Measurements from ENCODE around the gene ABLIM2. TPM values are rescaled to one million over a fixed set of nuclear protein-coding genes. Genes with fewer than 3 reads are reported as not detected.

Gene ABLIM2
- total RNA-seq, result 2.8 and 3.4 TPM in 2 replicates

DNA sequence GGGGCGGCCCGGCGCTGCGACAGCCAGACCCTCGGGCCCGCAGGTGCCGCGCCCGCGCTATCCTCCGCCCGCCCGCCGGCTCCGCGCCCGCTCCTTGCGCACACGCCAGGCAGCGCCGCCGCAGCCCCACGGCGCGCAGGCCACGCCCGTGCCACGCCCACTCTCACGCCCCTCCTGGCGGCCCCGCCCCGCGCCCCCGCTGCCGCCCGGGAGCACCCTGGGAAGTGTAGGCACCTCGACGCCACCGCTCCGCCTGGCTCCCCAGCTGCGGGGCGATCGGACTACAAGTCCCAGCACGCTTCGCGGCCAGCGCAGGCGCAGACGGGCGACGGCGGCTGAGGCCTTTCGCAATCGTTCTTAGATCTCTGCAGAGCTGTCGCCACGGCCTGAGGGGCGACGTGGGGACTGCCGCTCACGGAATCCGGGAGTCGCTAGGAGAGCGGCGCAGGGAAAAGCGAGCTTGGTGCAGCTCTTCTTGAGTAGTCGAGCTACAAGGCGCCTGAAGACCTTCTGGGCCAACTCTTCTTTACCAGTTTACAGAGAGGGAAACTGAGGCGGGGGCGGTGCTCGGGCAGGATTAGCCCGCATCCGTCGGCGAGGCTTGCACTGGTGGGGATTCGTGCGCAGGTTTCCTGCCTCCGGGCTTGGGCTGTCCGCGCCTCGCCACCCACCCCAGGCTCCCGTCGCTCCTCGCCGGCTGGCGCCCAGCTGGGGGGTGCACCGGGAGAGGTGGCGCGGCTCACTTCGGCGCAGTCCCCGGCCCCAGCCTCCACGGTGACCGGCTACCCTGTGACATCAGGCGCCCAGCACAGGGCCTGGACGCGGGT is at the start of gene ABLIM2:
TSS of gene ABLIM2 (minus strand) at position 104 of the 827 bp plus-strand sequence. CDS start 124 bp downstream, outside the sequence.

DNA sequence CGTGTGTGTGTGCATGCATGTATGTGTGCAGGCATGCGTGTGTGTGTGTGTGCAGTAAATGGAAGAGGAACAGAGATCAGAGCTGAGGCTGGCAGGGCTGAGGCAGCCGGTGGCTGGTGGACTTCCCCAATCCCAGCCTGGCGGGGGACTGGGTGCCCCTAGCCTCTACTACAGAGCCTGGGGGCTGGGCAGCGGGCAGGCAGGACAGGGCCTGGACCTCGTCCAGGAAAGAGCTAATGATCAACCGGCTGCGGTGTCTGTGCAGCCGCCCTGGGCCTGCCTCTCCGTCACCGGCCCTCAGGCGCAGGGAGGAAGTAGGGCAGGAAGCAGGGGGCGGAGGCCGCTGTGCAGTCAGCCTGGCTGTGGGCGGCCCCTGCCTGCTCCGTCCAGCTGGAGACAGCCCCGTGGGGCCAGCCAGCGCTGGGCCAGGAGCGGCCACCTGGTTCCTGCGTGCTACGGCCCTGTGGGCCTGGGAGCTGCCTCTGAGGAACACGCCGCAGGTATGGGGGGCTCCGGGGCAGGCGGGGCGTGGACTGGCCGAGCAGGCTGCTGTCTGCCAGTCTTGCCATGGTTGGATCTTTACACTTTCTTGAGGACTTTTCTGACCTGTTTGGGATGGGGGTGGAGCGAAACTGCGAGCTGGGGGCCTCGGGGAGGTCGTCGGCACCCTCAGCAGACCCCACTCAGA is 40.4 kb upstream of the ABLIM2 start, which contains the start of gene SH3TC1:
TSS of gene SH3TC1 (plus strand) at position 385 of the 688 bp plus-strand sequence. CDS start 5,905 bp downstream, outside the sequence.

DNA sequence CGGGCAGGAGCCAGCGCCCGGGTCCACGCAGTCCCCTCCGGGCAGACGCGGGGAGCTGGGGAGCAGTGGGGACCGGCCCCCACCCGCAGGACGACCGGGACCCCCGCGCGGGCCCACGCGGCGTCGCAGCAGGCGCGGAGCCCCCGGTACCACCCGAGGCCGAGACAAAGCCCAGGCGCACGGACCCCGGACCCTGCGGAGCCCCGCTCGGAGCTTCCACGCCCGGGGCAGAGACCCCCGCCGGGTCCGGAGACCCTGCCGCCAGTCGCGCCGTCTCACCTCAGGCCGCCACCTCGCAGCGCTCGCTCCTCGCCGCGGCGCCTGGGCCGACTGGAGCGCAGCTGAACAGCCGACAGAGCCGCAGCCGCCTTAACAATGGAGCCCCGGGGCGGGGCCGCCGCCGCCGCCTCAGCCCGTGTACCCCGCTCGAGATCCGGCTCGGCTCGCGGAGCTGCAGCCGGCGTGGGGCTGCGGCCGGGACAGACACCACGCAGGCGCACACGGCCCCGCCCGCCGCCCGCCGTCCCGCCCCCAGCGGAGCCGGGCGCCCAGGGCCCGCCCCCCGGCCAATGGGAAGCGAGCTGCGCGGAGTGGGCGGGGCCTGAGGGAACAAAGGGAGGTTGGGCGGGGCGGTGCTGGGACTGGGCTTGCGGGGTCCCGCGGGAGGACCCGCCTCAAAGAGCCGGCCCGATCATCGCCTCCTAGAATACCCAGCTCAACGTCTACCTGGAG is 219.1 kb downstream of the ABLIM2 start, which contains the start of gene AFAP1:
TSS of gene AFAP1 (minus strand) at position 485 of the 732 bp plus-strand sequence. CDS start 67,783 bp downstream, outside the sequence.

Other genes with a start within 250 kb of the ABLIM2 start
- 62.0 and 68.4 TPM in 2 replicates for gene AFAP1, start 219.0 kb downstream of the ABLIM2 start, total RNA-seq
- 83.9 and 89.1 TPM in 2 replicates for gene SH3TC1, start 40.5 kb upstream of the ABLIM2 start, total RNA-seq
- 2.3 and 6.3 TPM in 2 replicates for gene HTRA3, start 110.9 kb upstream of the ABLIM2 start, total RNA-seq